K562 (cell line): ENCODE results near the gene FAM149A. TPM values are rescaled to one million over a fixed set of nuclear protein-coding genes. Genes with fewer than 3 reads are reported as not detected.

ENCODE experiments used
- ARID1B ChIP-seq: fragments of 450-650 bp; IDR thresholded peaks from 2 replicates; pipeline ENCODE4 v1.6.1; 2016; ENCODE audit warnings: antibody characterized with exemption, mild to moderate bottlenecking, inconsistent platforms
- ARNT ChIP-seq, 2 experiments: fragments of 450-650 bp; IDR thresholded peaks; 2 replicates each; pipeline ENCODE4 v1.6.1; 2016; ENCODE audit warnings: mild to moderate bottlenecking in 1 of 2
- CBX3 ChIP-seq, 2 experiments: IDR thresholded peaks; 1 replicate in 1 of 2; 2 replicates in 1 of 2; pipeline ENCODE4 v1.6.1; 2012; ENCODE audit warnings: inconsistent platforms in 2 of 2, low read length in 2 of 2, borderline replicate concordance in 1 of 2, control low read depth in 1 of 2
- FOXK2 ChIP-seq, 2 experiments: fragments of 450-650 bp; IDR thresholded peaks in 1 of 2; conservative IDR thresholded peaks in 1 of 2; 2 replicates each; pipeline ENCODE4 v1.6.1; 2016; ENCODE audit warnings: low read depth in 2 of 2, mild to moderate bottlenecking in 1 of 2
- IRF2 ChIP-seq: sonication (generic); formaldehyde crosslinking; IDR thresholded peaks from 2 replicates; pipeline ENCODE4 v1.8.1; 2022; ENCODE audit warnings: mild to moderate bottlenecking, missing genetic modification reagents
- MAFF ChIP-seq: IDR thresholded peaks from 2 replicates; pipeline ENCODE4 v1.6.1; 2012; ENCODE audit warnings: low read length, improper control_type of control experiment
- MCM5 ChIP-seq: fragments of 450-650 bp; IDR thresholded peaks from 2 replicates; pipeline ENCODE4 v1.6.1; 2016; ENCODE audit warnings: low read depth
- SMARCA5 ChIP-seq: fragments of 450-650 bp; IDR thresholded peaks from 2 replicates; pipeline ENCODE4 v1.6.1; 2016
- TAF9B ChIP-seq: fragments of 450-650 bp; IDR thresholded peaks from 2 replicates; pipeline ENCODE4 v1.6.1; 2018; ENCODE audit warnings: mild to moderate bottlenecking; ENCODE audit not compliant: partially characterized antibody
- TRIM24 ChIP-seq, 2 experiments: fragments of 450-650 bp; IDR thresholded peaks; 2 replicates each; pipeline ENCODE4 v1.6.1; 2016
- ZFP30 ChIP-seq: fragments of 250-450 bp; sonication (Bioruptor Pico); IDR thresholded peaks from 2 replicates; pipeline ENCODE4 v1.8.0; 2022; ENCODE audit warnings: moderate library complexity, mild to moderate bottlenecking, inconsistent platforms, borderline replicate concordance
- ZNF121 ChIP-seq: sonication (generic); formaldehyde crosslinking; conservative IDR thresholded peaks from 2 replicates; pipeline ENCODE4 v1.8.0; 2022; ENCODE audit warnings: missing genetic modification reagents
- ZNF347 ChIP-seq: fragments of 450-650 bp; formaldehyde crosslinking; IDR thresholded peaks from 2 replicates; pipeline ENCODE4 v1.4.0; 2020; ENCODE audit warnings: low read depth, mild to moderate bottlenecking, moderate library complexity
- ZNF76 ChIP-seq: fragments of 250-450 bp; sonication (Bioruptor Pico); IDR thresholded peaks from 2 replicates; pipeline ENCODE4 v1.4.0; 2020; ENCODE audit warnings: mild to moderate bottlenecking, moderate library complexity, borderline replicate concordance
- polyA plus RNA-seq, 8 experiments: library from polyadenylated mRNA; depleted of rRNA in 4 of 8; stranded (reverse) in 5 of 8; unstranded in 3 of 8; fragments of >200 nt; fragmentation: Nextera tagmentation in 2 of 8; fragmentation: Illumina TruSeq in 1 of 8; extraction: Ambion mirVana in 2 of 8; extraction: Trizol in 1 of 8; gene quantifications; 2 replicates each; pipeline versions ENCODE4 v1.2.1 to v1.2.3, GENCODE V29; 2011 to 2014; ENCODE audit warnings: inconsistent platforms in 1 of 8, missing spikeins in 1 of 8
- total RNA-seq, 7 experiments: library from RNA; depleted of rRNA in 6 of 7; stranded (reverse); fragments of >200 nt in 6 of 7; fragmentation: Illumina TruSeq in 2 of 7; extraction: Trizol in 2 of 7; gene quantifications; 2 replicates each; pipeline versions ENCODE4 v1.2.1 to v1.2.3, GENCODE V29; 2011 to 2021; ENCODE audit warnings: low replicate concordance in 1 of 7
- TF ChIP-seq, protein P1 (sequence below): fragments of 250-450 bp; sonication (Bioruptor Pico); IDR thresholded peaks from 2 replicates; pipeline ENCODE4 v1.8.0; 2022; ENCODE audit warnings: inconsistent platforms
- TF ChIP-seq, protein P2 (sequence below), 2 experiments: IDR thresholded peaks; 2 replicates each; pipeline ENCODE4 v1.6.1; 2012; ENCODE audit warnings: improper control_type of control experiment in 2 of 2, low read depth in 2 of 2, low read length in 2 of 2, borderline replicate concordance in 1 of 2
- TF ChIP-seq, protein P3 (sequence below), 2 experiments: fragments of 450-650 bp in 1 of 2; sonication (generic) in 1 of 2; formaldehyde crosslinking; conservative IDR thresholded peaks; 2 replicates each; pipeline versions ENCODE4 v1.4.0 to v1.8.1; 2020 to 2022; ENCODE audit warnings: mild to moderate bottlenecking in 1 of 2, missing genetic modification reagents in 1 of 2
- TF ChIP-seq, protein P4 (sequence below): sonication (generic); formaldehyde crosslinking; IDR thresholded peaks from 2 replicates; pipeline ENCODE4 v1.5.0; 2020; ENCODE audit warnings: missing genetic modification reagents
- TF ChIP-seq, protein P5 (sequence below): fragments of 250-450 bp; sonication (Bioruptor Pico); IDR thresholded peaks from 2 replicates; pipeline ENCODE4 v1.5.0; 2022; ENCODE audit warnings: mild to moderate bottlenecking

The FAM149A gene
- total and polyA plus RNA-seq, 9 of the 15 experiments (the other 6 are each of a cell fraction or from before 2014, with no cell fraction given) = not detected

DNA sequence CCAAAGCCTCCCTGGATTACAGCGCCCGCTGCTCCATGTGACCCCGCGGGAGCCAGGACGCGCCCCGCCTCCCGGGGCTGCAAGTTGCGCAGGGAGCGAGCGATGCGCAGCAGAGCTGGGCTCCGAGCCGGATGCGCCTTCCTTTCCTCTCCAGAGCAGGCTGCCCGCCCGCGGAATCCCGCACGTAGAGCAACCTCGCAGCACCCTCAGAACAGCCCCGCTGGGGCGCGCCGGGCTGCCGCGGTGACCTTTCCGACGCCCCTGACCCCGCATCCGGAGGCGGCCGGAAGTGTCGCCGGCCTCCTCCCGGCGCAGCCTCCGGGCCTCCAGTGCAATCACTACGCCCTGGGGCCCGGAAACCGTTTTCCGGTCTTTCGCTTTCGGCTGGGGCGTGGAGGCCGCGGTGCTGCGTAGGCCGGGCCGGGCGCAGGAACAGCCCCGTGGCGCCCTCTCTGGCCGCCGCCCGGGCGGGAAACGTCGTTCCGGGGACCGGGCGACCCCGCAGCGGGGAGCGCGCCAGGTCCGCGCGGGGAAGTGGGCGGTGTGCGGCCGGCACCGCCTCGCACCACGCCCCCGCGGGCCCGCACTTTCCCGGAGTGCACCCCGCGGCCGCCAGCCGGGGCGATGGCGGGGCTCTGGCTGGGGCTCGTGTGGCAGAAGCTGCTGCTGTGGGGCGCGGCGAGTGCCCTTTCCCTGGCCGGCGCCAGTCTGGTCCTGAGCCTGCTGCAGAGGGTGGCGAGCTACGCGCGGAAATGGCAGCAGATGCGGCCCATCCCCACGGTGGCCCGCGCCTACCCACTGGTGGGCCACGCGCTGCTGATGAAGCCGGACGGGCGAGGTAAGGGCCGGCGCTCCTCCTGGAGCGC, 86.9 kb downstream of the FAM149A start, which contains the start of gene CYP4V2 (continued):
- TF ChIP-seq TRIM24 (IDR thresholded peaks at IDR 0.05) (peak in 1 of 2 experiments; percentile 48; a peak in 2 of 4 replicates), SMARCA5 (no peak), ZNF347 (CRISPR knock-in tag) (no peak), FOXK2 (conservative IDR thresholded peaks at IDR 0.05 in 1 of 2, IDR thresholded peaks at IDR 0.05 in 1 of 2; ENCODE audit: low read depth in 2 of 2) (peak in 1 of 2 experiments; percentile 45; a peak in 1 of 4 replicates), ARNT (IDR thresholded peaks at IDR 0.05) (no peak), ZFP30 (CRISPR knock-in tag) (no peak), MAFF (no peak), IRF2 (CRISPR knock-in tag) (no peak), ARID1B (peak; percentile 34; the same call in 1 of the 2 replicates), CBX3 (IDR thresholded peaks at IDR 0.05; ENCODE audit: borderline replicate concordance in 1 of 2, low read length in 2 of 2) (0 out of 3 replicates have a peak, but pooled peaks of 1 of the 2 experiments have one; percentile 15), MCM5 (no peak), ZNF121 (CRISPR knock-in tag) (no peak), ZNF76 (no peak), TAF9B (peak; percentile 74)
- TF ChIP-seq, protein P1, sequence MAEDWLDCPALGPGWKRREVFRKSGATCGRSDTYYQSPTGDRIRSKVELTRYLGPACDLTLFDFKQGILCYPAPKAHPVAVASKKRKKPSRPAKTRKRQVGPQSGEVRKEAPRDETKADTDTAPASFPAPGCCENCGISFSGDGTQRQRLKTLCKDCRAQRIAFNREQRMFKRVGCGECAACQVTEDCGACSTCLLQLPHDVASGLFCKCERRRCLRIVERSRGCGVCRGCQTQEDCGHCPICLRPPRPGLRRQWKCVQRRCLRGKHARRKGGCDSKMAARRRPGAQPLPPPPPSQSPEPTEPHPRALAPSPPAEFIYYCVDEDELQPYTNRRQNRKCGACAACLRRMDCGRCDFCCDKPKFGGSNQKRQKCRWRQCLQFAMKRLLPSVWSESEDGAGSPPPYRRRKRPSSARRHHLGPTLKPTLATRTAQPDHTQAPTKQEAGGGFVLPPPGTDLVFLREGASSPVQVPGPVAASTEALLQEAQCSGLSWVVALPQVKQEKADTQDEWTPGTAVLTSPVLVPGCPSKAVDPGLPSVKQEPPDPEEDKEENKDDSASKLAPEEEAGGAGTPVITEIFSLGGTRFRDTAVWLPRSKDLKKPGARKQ = no peak
- TF ChIP-seq, protein P2, sequence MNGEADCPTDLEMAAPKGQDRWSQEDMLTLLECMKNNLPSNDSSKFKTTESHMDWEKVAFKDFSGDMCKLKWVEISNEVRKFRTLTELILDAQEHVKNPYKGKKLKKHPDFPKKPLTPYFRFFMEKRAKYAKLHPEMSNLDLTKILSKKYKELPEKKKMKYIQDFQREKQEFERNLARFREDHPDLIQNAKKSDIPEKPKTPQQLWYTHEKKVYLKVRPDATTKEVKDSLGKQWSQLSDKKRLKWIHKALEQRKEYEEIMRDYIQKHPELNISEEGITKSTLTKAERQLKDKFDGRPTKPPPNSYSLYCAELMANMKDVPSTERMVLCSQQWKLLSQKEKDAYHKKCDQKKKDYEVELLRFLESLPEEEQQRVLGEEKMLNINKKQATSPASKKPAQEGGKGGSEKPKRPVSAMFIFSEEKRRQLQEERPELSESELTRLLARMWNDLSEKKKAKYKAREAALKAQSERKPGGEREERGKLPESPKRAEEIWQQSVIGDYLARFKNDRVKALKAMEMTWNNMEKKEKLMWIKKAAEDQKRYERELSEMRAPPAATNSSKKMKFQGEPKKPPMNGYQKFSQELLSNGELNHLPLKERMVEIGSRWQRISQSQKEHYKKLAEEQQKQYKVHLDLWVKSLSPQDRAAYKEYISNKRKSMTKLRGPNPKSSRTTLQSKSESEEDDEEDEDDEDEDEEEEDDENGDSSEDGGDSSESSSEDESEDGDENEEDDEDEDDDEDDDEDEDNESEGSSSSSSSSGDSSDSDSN (IDR thresholded peaks at IDR 0.05; ENCODE audit: borderline replicate concordance in 1 of 2, low read depth in 2 of 2, low read length in 2 of 2) = peak in 1 of 2 experiments; percentile 87; a peak in 2 of 4 replicates
- TF ChIP-seq, protein P3, sequence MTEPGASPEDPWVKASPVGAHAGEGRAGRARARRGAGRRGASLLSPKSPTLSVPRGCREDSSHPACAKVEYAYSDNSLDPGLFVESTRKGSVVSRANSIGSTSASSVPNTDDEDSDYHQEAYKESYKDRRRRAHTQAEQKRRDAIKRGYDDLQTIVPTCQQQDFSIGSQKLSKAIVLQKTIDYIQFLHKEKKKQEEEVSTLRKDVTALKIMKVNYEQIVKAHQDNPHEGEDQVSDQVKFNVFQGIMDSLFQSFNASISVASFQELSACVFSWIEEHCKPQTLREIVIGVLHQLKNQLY (CRISPR knock-in tag; conservative IDR thresholded peaks at IDR 0.05) = no peak
- TF ChIP-seq, protein P4, sequence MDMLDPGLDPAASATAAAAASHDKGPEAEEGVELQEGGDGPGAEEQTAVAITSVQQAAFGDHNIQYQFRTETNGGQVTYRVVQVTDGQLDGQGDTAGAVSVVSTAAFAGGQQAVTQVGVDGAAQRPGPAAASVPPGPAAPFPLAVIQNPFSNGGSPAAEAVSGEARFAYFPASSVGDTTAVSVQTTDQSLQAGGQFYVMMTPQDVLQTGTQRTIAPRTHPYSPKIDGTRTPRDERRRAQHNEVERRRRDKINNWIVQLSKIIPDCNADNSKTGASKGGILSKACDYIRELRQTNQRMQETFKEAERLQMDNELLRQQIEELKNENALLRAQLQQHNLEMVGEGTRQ = peak; percentile 83
- TF ChIP-seq, protein P5, sequence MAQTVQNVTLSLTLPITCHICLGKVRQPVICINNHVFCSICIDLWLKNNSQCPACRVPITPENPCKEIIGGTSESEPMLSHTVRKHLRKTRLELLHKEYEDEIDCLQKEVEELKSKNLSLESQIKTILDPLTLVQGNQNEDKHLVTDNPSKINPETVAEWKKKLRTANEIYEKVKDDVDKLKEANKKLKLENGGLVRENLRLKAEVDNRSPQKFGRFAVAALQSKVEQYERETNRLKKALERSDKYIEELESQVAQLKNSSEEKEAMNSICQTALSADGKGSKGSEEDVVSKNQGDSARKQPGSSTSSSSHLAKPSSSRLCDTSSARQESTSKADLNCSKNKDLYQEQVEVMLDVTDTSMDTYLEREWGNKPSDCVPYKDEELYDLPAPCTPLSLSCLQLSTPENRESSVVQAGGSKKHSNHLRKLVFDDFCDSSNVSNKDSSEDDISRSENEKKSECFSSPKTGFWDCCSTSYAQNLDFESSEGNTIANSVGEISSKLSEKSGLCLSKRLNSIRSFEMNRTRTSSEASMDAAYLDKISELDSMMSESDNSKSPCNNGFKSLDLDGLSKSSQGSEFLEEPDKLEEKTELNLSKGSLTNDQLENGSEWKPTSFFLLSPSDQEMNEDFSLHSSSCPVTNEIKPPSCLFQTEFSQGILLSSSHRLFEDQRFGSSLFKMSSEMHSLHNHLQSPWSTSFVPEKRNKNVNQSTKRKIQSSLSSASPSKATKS = no peak
